Measurements from ENCODE around the gene APBB2. TPM values are rescaled to one million over a fixed set of nuclear protein-coding genes. Genes with fewer than 3 reads are reported as not detected.

APBB2 gene
- total RNA-seq, 2 donors from 2014 or later = 34.8 to 42.8 TPM

DNA sequence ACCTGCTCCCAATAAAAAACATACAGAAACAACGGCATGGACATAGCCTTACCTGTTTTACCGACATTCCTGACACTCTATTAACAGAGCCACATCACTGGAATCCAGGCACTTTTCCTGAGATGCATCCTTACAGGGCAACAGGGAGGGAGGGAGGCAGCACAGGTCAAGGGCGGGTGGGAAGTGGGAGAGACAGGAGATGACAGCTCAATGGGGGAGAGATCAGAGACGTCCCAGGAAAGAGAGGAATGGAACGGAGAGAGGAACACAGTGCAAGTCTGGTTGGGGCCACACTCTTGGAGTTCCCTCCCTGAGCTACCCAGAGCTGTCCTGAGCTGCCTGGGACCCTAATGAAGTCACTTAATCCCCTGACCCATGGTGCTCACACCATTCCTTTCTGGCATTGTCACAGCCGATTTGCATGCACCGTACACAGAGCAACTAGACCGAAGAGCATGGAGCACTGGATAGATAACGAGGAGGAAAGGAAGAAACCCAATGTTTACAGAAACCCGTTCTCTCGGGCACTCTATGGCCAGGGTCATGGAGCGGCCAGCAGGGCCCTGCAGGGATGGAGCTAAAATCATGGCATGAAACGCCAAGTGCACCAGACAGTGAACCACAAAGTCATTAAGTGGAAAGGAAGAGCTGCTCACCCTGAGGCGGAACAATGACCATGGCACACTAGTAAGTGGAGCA, 371.5 kb downstream of the APBB2 start:
- H3K4me3 ChIP-seq = no peak overlapping the region
- no peak overlapping the region for H3K27ac ChIP-seq
- intact Hi-C loops (cut with DNase I) = no loop called here
- H3K27me3 ChIP-seq = no peaks in the 10 kb centered on the region
- ATAC-seq (no peak), DNase-seq (no peak)
- no peak for TF ChIP-seq POLR2A (IDR thresholded peaks at IDR 0.05)
- TF ChIP-seq, protein P1, sequence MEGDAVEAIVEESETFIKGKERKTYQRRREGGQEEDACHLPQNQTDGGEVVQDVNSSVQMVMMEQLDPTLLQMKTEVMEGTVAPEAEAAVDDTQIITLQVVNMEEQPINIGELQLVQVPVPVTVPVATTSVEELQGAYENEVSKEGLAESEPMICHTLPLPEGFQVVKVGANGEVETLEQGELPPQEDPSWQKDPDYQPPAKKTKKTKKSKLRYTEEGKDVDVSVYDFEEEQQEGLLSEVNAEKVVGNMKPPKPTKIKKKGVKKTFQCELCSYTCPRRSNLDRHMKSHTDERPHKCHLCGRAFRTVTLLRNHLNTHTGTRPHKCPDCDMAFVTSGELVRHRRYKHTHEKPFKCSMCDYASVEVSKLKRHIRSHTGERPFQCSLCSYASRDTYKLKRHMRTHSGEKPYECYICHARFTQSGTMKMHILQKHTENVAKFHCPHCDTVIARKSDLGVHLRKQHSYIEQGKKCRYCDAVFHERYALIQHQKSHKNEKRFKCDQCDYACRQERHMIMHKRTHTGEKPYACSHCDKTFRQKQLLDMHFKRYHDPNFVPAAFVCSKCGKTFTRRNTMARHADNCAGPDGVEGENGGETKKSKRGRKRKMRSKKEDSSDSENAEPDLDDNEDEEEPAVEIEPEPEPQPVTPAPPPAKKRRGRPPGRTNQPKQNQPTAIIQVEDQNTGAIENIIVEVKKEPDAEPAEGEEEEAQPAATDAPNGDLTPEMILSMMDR (IDR thresholded peaks at IDR 0.05) = no peak
- no peaks in the 10 kb centered on the region for H3K9me3 ChIP-seq
- no peaks in the 10 kb centered on the region for H3K36me3 ChIP-seq (replicated peaks in 1 of 2; ENCODE audit: insufficient read depth in 1 of 2, low read depth in 2 of 2)
- H3K4me1 ChIP-seq = no peaks in the 10 kb centered on the region
- WGBS, 2 donors = 79 to 80% methylated on average over 14 of the region's 14 CpGs

DNA sequence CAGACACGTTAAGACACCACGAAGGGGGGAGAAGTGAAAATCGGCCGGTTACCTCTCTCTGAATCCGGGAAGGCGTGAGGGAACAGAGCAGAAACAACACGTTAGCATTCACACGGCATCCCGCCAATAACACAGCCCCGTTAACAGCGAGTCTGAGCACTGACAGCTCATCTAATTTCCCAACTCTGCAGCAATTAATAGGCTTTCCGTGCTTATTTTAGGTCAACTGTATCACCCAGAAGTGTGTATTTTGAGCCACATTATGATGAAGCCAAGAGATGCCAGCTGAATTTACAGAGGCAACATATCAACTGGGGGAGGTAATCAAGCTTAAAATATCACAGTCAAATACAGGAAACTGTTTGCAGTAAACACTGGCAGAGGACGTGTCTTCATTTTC, 372.0 kb downstream of the APBB2 start:
- WGBS, 2 donors = 81 to 83% methylated on average over 13 of the region's 13 CpGs
- Histone ChIP-seq H3K27me3 (no peaks in the 10 kb centered on the region), H3K27ac (no peak overlapping the region), H3K4me3 (no peak overlapping the region), H3K4me1 (no peaks in the 10 kb centered on the region), H3K9me3 (no peaks in the 10 kb centered on the region), H3K36me3 (replicated peaks in 1 of 2; ENCODE audit: insufficient read depth in 1 of 2, low read depth in 2 of 2) (no peaks in the 10 kb centered on the region)
- TF ChIP-seq, protein P1 (IDR thresholded peaks at IDR 0.05) = no peak
- no peak for TF ChIP-seq POLR2A (IDR thresholded peaks at IDR 0.05)
- ATAC-seq = no peak
- DNase-seq = peak in 1 of 4 donors; percentile 8
- intact Hi-C loops (cut with DNase I) = no loop called here

DNA sequence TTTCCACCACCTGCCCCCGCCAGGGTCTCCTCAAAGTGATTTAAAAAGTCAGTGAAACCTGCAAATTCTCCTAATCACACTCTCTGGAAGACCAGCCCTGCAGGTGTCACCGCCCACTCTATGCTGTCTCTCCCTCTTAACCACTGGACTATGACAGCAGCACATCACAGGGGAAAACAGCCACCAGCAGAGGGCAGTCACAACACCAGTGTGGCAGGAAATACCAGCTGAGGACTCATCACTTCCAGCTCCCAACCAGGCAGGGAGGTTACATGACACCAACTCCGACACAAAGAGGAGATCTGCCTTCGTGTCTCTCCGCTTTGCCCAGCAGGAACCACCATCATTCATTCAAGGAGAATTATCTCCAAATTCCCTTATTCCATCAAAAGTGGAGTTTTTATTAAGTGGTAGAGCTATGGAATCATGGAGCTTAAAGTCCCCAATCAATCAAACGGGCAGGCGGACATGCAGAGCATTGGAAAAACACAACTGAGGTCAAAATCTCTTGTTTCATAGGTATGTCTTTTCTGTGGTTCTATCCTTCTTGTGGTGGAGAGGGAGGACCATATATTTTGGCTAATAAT, 373.3 kb downstream of the APBB2 start:
- H3K27me3 ChIP-seq = no peaks in the 10 kb centered on the region
- TF ChIP-seq POLR2A (IDR thresholded peaks at IDR 0.05) = no peak
- TF ChIP-seq, protein P1 (IDR thresholded peaks at IDR 0.05) = peak; percentile 20 to 67 (median 54)
- intact Hi-C loops (cut with DNase I) = no loop called here
- no peak overlapping the region for H3K4me3 ChIP-seq
- H3K9me3 ChIP-seq = no peaks in the 10 kb centered on the region
- H3K36me3 ChIP-seq (replicated peaks in 1 of 2; ENCODE audit: insufficient read depth in 1 of 2, low read depth in 2 of 2) = no peaks in the 10 kb centered on the region
- ATAC-seq (peak; percentile 63), DNase-seq (peak; percentile 55 to 82 (median 72))
- H3K4me1 ChIP-seq = no peaks in the 10 kb centered on the region
- 70 to 82% methylated on average over 7 of the region's 7 CpGs for WGBS, 2 donors
- H3K27ac ChIP-seq = no peak overlapping the region

DNA sequence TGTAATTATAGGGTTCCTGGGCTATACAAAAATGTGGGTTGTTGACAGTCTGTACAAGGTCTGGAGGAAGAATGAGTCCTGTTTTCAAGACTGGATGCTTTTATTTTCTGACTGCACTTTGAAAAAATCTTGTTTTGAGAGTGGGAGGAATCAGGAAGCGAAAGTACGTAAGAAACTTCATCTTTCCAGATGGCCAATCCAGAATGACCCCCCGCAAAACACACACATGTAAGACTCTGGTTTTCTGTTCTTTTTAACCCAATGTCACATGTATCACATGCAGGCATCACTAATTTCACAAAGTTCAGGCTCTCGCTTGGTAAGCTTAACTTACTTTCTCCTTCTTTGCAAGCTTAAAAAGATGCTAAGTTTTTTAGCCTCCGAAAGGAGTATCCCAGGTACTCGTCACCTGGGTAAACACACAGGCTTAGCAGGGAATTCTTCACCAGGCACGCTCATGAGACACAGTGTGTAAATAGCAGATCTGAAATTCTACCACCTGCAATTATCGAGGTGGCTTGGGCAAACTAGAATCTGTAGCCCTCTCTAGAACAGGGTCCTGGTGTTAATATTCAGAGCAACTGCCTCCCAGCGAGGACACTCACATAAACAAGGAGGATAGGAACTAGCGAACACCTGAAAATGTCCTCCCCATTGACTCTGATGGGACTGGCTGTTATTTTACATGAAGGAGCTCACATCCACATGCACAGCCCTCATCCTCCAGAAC, 373.9 kb downstream of the APBB2 start:
- 79 to 86% methylated on average over 10 of the region's 10 CpGs for WGBS, 2 donors
- H3K4me1 ChIP-seq = no peaks in the 10 kb centered on the region
- H3K27me3 ChIP-seq = no peaks in the 10 kb centered on the region
- H3K4me3 ChIP-seq = no peak overlapping the region
- H3K9me3 ChIP-seq = no peaks in the 10 kb centered on the region
- TF ChIP-seq, protein P1 (IDR thresholded peaks at IDR 0.05) = no peak
- TF ChIP-seq POLR2A (IDR thresholded peaks at IDR 0.05) = no peak
- ATAC-seq = no peak
- no peak overlapping the region for H3K27ac ChIP-seq
- no peak for DNase-seq
- intact Hi-C loops (cut with DNase I) = no loop called here
- no peaks in the 10 kb centered on the region for H3K36me3 ChIP-seq (replicated peaks in 1 of 2; ENCODE audit: insufficient read depth in 1 of 2, low read depth in 2 of 2)
